Activated T-cell treated with anti-CD3 and anti-CD28 coated beads, Interleukin-2, amount 50 U/mL, for 48 hours (primary cell): Measurements from ENCODE around the gene SIRPA.

ENCODE experiments used
- DNase-seq, 2 experiments: peaks; one replicate each; pipeline ENCODE4 v3.0.0-alpha.2; 2020

SIRPA gene

GRCh38 chr20:1934721-1935573 is 39.7 kb downstream of the SIRPA start:
- DNase-seq = no peak

DNA sequence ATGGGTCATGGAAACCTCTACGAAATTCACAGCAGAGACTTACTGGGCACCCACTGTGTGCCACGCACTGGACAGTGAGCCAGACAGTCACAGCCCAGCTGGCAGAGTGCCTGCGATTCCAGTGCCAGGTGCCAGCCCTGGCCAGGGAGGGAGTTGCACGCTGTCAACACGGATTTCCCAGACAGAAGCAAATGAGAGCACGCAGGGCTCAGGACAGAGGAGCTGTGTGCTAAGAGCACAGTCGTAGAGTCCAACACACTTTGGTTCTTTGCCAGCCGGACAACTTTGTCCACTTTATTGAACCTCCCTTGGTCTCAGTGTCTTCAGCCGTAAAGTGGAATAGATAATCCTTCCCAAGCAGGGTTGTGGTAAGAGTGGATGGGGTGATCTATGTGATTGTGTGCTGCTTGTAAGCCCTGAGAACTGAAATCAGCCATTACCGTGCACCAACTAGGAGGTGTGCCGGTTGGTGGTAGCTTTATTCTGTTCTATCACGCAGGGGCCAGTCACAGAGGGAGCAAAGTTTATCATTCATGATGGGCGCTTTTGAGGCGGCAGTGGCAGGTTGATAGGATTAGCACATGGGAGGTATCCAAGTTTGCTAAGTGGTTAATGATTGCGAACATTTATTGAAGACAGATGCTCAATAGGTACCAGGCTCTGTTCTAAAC is 40.6 kb downstream of the SIRPA start:
- no peak for DNase-seq

GRCh38 chr20:1937316-1937976 is 42.2 kb downstream of the SIRPA start:
- DNase-seq = no peak

DNA sequence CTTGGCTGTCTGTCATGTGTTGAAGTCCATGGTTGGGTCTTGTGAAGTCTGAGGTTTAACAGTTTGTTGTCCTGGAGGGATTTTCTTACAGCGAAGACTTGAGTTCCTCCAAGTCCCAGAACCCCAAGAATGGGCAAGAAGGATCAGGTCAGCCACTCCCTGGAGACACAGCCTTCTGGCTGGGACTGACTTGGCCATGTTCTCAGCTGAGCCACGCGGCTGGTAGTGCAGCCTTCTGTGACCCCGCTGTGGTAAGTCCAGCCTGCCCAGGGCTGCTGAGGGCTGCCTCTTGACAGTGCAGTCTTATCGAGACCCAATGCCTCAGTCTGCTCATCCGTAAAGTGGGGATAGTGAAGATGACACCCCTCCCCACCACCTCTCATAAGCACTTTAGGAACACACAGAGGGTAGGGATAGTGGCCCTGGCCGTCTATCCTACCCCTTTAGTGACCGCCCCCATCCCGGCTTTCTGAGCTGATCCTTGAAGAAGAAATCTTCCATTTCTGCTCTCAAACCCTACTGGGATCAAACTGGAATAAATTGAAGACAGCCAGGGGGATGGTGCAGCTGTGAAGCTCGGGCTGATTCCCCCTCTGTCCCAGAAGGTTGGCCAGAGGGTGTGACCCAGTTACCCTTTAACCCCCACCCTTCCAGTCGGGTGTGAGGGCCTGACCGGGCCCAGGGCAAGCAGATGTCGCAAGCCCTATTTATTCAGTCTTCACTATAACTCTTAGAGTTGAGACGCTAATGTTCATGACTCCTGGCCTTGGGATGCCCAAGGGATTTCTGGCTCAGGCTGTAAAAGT is 43.5 kb downstream of the SIRPA start:
- no peak for DNase-seq

GRCh38 chr20:1939270-1939595 is 44.0 kb downstream of the SIRPA start:
- DNase-seq = no peak

- DNase-seq = no peak
These were observed 45.4 kb downstream of the SIRPA start for GRCh38 chr20:1940581-1940980.

- DNase-seq = no peak
These were observed 46.0 kb downstream of the SIRPA start for GRCh38 chr20:1941226-1941625.

- DNase-seq = no peak
These were observed 46.9 kb downstream of the SIRPA start for GRCh38 chr20:1942061-1942460.

- no peak for DNase-seq
These were observed 47.5 kb downstream of the SIRPA start for GRCh38 chr20:1942486-1943274.

DNA sequence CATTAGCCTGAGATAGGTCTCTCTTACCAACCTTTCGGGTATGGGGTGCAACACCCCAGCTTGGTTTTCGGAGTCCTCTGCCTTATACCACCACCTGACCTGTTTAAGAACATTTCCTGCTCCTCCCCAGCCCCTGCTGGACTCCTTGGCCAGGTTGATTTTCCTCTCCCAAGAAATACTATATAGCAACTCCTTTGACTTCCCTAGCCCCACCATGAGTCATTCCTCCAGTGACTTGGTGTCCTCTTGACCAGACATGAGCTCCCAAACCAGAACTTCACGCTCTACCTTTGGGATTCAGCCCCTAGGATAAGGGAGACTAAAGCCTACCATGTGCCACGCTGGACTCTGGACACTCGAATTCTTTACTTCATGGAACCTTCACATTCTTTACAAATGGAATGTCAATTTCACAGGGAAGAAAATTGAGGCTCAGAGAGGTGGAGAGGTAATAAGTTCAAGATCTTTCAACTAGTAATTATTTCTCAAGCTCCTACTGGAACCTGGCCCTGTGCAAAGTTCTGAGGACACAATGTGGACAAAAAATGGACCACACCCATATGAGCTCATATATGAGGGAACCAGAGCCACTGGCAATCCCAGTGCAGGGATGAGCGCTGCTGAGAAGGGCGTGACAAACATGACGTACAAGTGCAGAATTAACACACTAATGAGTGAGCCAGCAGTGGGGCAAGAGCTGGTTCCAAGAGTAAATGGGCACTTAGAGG is 48.2 kb downstream of the SIRPA start:
- DNase-seq = no peak

DNA sequence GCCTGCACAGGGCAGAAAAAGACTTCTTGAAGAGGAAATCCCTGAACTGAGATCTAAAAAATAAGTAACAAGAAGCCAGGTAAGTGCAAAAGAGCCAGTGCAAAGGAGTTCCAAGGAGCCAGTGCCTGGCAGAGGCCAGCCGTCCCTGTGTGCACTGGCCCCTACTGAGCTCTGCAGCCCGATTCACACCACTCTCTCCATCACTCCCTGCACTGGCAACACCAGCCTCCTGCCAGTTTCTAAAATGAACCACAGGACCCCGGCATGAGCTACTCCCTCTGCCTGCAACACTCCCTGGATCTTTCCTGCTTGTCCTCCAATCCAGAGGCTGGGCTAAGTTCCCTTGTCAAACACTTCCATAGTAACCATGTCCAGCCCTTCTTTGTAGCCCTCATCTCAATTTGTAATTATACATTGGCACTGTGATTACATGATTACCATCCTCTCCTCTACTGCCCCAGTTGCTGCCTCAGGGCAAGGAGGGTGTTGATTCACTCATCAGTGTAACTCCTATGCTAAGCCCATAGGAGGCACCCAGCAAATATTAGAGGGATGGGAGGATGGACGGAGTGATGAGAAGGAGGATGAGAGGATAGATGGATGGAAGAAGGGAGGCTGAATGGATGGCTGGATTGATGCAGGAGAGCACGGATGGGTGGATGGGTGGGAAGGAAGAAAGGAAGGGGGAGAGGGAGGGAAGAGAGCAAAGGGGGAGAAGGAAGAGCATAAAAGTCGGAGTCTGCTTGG is 49.3 kb downstream of the SIRPA start:
- DNase-seq = no peak

DNA sequence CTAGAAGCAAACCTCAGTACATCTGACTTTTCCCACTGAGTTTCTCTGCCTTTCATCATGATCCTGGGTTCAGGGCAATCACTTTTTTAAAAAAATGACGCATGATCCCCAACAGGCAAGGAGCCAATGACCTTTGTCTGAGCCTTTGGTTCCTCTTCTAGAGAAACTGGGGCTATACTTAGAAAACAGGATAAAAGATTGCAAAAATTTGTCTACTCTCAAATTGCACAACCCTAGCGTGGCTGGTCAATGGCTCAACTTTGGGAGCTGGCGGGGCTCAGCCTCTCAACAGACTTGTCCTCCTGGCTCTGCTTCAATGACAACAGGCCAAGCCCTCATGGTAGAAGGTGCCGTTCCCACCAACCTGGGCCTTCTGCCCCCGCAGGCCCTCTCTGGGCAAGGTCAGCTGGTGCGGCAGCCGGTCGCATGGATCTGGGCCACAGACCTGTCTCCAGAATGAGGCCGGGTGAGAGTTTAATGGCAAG is 50.0 kb downstream of the SIRPA start:
- DNase-seq = no peak

GRCh38 chr20:1945660-1946059 is 50.5 kb downstream of the SIRPA start:
- no peak for DNase-seq

DNA sequence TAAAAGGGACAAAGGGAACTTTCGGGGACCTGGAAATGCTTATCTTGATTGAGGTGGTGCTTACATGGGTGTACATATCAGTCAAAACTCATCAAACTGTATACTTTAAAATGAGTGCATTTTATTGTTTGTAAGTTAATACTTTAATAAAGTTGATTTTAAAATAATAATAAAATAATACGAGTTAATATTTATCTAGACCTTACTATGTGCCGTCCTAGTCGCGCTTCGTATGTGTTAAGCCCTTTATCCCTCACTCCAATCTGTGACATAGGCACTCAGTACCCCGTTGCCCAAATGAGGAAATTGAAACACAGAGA is 51.2 kb downstream of the SIRPA start:
- DNase-seq = no peak

DNA sequence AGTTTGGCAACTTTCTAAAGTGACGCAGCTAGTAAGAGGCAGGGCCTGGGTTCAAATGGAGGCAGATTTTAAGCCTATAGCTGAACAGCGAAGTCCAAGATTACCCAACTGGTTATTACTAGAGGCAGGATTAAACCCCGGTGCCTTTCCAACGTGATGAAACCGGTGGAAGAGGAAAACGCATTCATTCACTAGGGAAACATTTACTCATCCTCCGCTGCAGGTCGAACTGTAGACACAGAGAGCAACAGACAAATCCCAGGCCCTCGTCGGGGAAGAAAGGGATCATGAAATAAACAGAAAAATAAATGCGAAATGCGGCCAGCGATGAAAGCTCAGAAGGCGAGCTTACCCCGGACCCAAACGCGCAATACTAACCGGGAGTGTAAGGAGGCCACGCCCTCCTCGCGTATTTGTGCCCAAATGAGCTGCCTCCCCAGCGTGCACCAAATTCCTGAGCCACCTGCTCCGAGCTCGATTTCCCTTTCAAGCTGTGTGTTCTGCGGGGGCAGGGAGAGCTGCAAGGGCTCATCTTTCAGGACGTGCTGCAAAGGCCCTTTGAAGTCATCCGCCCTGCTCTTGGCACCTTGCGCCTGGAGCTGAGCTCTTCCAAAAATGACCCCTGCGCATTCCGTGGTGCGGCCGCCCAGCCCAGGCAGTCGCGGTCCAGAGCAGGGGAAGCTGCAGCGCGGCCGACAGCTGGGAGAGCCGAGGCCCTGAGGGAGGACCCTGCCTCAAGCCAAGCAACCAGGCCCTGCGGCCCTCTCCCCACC is 51.7 kb downstream of the SIRPA start:
- no peak for DNase-seq

- DNase-seq = no peak
These were observed 52.3 kb downstream of the SIRPA start for GRCh38 chr20:1947535-1947846.

- DNase-seq = no peak
These were observed 54.3 kb downstream of the SIRPA start for GRCh38 chr20:1949347-1950100.

- DNase-seq = no peak
These were observed 55.6 kb downstream of the SIRPA start for GRCh38 chr20:1950836-1951235.

DNA sequence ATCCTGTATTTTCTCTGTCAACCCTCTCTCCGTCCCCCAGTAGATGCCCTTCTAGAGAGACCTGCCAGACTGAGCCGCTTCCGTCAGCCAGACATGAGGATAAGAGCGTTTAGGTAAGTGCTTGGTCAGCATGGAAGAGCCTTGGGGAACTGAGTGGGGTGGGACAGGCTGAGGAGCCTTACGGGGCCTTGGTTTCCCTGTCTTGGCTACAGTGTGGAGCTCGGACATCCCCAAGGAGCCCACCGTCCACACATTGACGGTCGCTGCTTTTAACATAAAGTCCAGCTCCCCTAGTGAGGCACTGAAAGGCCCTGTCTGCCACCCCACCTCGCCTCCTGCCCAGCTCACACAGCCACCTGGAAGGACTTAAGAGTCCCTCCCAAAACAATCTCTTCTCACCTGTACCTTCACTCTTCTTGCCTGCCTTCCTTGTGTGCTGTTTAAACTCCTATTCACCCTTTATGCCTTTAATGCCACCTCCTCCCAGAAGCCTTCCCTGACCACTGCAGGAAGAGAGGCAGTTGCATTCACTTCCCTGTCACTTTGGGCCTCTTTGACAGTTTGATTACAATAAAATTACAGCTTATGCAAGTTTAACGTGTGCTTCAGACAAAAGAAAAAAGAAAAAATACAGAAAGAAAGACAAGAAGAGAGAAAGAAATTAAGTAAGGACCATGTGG is 56.4 kb downstream of the SIRPA start:
- DNase-seq = no peak
